GM21381 (cell line): ENCODE data around the gene ARHGEF6.

Experiments
- ATAC-seq: cut with Tn5 transposase; IDR thresholded peaks from one replicate; pipeline ENCODE4 v1.9.1; 2021; ENCODE audit warnings: mild to moderate bottlenecking, moderate library complexity; ENCODE audit not compliant: unreplicated experiment

The ARHGEF6 gene

GRCh38 chrX:136750364-136750763 lies 30.4 kb downstream of the ARHGEF6 start:
- ATAC-seq, result no peak

GRCh38 chrX:136747003-136747986 lies 33.4 kb downstream of the ARHGEF6 start:
- ATAC-seq, result no peak

GRCh38 chrX:136745215-136746173 lies 35.2 kb downstream of the ARHGEF6 start:
- no peak for ATAC-seq

GRCh38 chrX:136742721-136743379 lies 37.9 kb downstream of the ARHGEF6 start:
- no peak for ATAC-seq

- no peak for ATAC-seq
Observed at GRCh38 chrX:136738049-136738729, 42.5 kb downstream of the ARHGEF6 start.

GRCh38 chrX:136736690-136737089 lies 44.0 kb downstream of the ARHGEF6 start:
- no peak for ATAC-seq

- ATAC-seq, result no peak
Observed at GRCh38 chrX:136735601-136736000, 45.1 kb downstream of the ARHGEF6 start.

GRCh38 chrX:136733613-136734012 lies 47.1 kb downstream of the ARHGEF6 start:
- ATAC-seq, result no peak

GRCh38 chrX:136731798-136732197 lies 48.9 kb downstream of the ARHGEF6 start:
- no peak for ATAC-seq

- ATAC-seq, result no peak
Observed at GRCh38 chrX:136731207-136731782, 49.4 kb downstream of the ARHGEF6 start.

- ATAC-seq, result no peak
Observed at GRCh38 chrX:136728393-136728792, 52.3 kb downstream of the ARHGEF6 start.

GRCh38 chrX:136725441-136726104 lies 55.2 kb downstream of the ARHGEF6 start:
- ATAC-seq, result no peak

- ATAC-seq, result no peak
Observed at GRCh38 chrX:136718091-136718490, 62.6 kb downstream of the ARHGEF6 start.

- peak; percentile 76 for ATAC-seq
Observed at GRCh38 chrX:136714626-136715599, 65.8 kb downstream of the ARHGEF6 start.

GRCh38 chrX:136712650-136713310 lies 68.0 kb downstream of the ARHGEF6 start:
- no peak for ATAC-seq

GRCh38 chrX:136711147-136711546 lies 69.6 kb downstream of the ARHGEF6 start:
- ATAC-seq, result no peak

- ATAC-seq, result peak; percentile 36
Observed at GRCh38 chrX:136710325-136710951, 70.3 kb downstream of the ARHGEF6 start.
